ENCODE measurements around the gene ZFC3H1.

Gene ZFC3H1

DNA sequence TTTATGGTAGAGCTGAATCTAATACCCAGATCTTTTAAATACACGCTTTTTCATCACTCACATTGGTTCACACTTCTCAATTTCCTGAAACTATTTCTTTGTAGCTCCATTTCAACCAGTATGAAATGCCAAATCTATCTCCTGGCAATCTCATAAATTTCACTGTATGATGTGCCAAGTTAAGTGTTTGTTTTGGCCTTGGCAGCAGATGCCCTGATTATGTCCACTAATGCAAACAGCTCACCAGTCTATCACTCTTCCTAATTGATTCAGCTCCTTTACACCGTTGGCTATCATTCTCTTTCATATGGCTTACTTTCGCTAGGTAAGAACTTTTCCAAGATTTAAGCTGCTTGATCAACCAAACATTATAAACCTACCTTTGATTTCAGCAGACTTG lies 58.6 kb downstream of the ZFC3H1 start:
- no peak for TF ChIP-seq Cebpa-rat (IDR thresholded peaks at IDR 0.05)
- Histone ChIP-seq H3K4me1 (peaks cover 0 to 5% (median 2%) of the 10 kb centered on the region in 10 experiments; a peak in 9 of 20 replicates), H3K36me3 (peaks cover 40 to 52% (median 45%) of the 10 kb centered on the region in 11 experiments), H3K4me2 (no peak overlapping the region), H3K9me3 (replicated peaks in 1 of 11) (peaks cover 0 to 12% (median 0%) of the 10 kb centered on the region in 11 experiments; a peak in 7 of 22 replicates), H3K9ac (no peak overlapping the region), H4K20me1 (peaks cover 0 to 21% (median 0%) of the 10 kb centered on the region in 11 experiments; a peak in 4 of 22 replicates), H3K27me3 (no peaks in the 10 kb centered on the region), H3K27ac (no peak overlapping the region), H3K4me3 (no peak overlapping the region)

DNA sequence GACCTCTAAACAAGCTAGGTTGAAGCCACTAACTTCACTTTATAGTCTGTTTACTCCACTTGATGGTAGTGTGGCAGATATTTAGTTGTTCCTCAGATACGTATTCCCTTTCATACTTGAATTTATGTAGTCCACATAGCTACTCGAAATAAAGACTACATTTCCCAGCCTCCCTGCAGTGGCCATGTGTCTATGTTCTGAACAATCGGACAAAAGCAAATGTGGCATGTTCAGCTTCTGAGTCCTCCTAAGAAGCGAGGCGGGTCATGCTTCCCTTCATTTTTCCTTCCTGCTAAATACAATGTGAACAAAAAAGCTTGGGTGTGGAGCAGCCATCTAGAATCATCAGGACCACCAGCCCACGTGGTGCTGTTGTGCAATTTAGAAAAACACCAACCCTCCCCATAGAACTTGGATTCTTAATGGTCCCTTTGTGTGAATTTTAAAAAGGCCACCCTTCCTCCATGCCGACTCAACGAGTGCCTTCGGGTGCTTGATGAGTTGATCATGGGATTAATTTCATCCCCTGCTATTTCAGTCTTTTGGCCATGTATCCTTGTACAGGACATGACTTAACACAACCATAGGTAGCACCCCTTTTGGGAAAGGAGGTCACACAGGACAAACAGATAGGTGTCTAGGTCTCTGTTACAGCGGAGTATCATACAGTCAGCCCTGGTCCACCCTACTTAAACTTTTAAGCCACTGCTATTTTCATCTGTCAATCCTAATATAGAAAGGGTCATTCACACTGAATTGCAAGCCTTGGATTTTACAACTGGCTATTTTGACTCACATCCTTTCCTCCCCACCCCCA lies 60.7 kb downstream of the ZFC3H1 start:
- Histone ChIP-seq H3K4me2 (no peak overlapping the region), H3K4me3 (no peak overlapping the region), H3K9me3 (replicated peaks in 1 of 11) (peaks cover 0 to 25% (median 0%) of the 10 kb centered on the region in 11 experiments; a peak in 8 of 22 replicates), H3K36me3 (peaks cover 19 to 32% (median 24%) of the 10 kb centered on the region in 11 experiments), H4K20me1 (peaks cover 0 to 9% (median 0%) of the 10 kb centered on the region in 11 experiments; a peak in 1 of 22 replicates), H3K4me1 (no peaks in the 10 kb centered on the region; a peak in 1 of 20 replicates), H3K27ac (no peak overlapping the region), H3K27me3 (no peaks in the 10 kb centered on the region), H3K9ac (no peak overlapping the region)
- TF ChIP-seq Cebpa-rat (IDR thresholded peaks at IDR 0.05): no peak

DNA sequence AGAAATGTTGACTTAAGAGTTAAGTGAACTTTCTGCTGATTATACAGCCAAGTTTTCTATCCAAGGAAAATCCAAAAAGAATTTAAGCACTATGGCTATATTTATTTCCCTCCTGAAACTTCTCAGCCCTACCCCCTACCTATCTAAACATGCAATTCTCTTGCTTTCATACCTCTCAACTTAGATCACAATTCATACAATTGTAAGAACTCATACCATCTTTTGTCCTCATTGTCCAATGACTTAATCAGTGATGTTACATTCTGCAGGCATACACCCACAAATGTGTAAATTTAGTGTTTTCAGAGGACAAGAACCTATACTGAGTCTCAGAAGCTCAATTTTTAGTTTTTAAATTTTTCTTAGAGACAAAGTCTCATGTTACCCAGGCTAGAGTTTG lies 62.1 kb downstream of the ZFC3H1 start:
- no peak overlapping the region for H3K4me2 ChIP-seq
- peaks cover 0 to 25% (median 0%) of the 10 kb centered on the region in 11 experiments; a peak in 8 of 22 replicates for H3K9me3 ChIP-seq (replicated peaks in 1 of 11)
- peaks cover 5 to 18% (median 10%) of the 10 kb centered on the region in 11 experiments for H3K36me3 ChIP-seq
- no peaks in the 10 kb centered on the region; a peak in 1 of 20 replicates for H3K4me1 ChIP-seq
- no peaks in the 10 kb centered on the region for H4K20me1 ChIP-seq
- TF ChIP-seq Cebpa-rat (IDR thresholded peaks at IDR 0.05): no peak
- no peaks in the 10 kb centered on the region for H3K27me3 ChIP-seq
- no peak overlapping the region for H3K27ac ChIP-seq
- no peak overlapping the region for H3K4me3 ChIP-seq
- no peak overlapping the region for H3K9ac ChIP-seq

DNA sequence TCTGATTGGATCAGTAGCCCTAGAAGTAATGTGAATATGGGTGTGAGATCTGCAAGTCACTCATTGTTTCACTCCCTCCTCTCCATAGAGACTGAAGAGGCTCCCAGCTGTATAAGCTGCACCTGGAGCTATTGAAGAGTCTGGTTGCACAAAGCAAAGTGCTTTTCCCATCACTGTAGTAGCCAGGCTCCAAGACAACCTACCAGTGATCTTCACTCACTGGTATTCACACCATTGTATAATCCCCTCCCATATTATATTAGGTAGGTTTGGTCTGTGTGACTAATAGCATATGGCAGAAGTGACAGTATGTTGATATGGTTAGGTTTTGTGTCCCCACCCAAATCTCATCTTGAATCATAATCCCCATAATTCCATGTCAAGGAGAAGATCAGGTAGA lies 64.4 kb downstream of the ZFC3H1 start:
- Histone ChIP-seq H4K20me1 (no peaks in the 10 kb centered on the region), H3K4me1 (no peaks in the 10 kb centered on the region; a peak in 1 of 20 replicates), H3K27me3 (no peaks in the 10 kb centered on the region), H3K27ac (no peak overlapping the region), H3K4me3 (no peak overlapping the region), H3K9me3 (replicated peaks in 1 of 11) (peaks cover 0 to 25% (median 0%) of the 10 kb centered on the region in 11 experiments; a peak in 8 of 22 replicates), H3K36me3 (no peaks in the 10 kb centered on the region), H3K9ac (no peak overlapping the region), H3K4me2 (no peak overlapping the region)
- no peak for TF ChIP-seq Cebpa-rat (IDR thresholded peaks at IDR 0.05)

DNA sequence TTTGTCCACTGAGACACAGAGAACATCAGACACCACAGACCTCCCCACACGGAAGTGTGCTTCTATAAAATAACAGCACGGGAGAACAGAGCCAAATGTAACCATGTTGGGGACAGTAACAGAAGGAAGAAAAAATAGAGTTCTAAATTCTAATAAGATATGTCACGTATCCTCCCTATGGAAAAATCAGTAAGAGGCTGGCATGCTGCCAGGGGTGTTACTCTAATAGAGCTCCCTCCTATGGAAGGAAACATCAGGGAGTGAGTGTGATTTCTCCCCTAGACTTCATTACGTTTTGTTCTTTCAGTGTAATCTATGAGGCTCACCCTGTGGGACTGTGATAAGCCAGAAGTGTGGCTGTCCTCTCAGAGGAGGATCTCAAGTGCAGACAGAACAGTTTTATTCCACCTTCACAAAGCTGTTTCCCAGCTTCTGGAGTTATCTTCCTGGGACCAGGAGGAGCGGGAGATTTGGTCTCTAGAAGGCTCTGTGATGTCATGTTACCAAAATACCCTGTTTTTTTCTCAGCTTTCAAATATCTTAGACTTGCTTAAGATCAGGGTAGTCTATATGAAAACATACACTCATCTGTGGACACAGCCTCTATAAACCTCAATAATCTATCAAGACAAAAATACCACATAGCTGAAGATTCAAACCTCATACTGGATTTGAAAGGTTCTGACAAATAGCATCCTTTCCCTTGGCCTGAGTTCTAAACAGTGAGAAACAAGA lies 69.3 kb downstream of the ZFC3H1 start:
- H4K20me1 ChIP-seq: no peaks in the 10 kb centered on the region
- peaks cover 0 to 7% (median 0%) of the 10 kb centered on the region in 11 experiments; a peak in 7 of 22 replicates for H3K9me3 ChIP-seq (replicated peaks in 1 of 11)
- TF ChIP-seq Cebpa-rat (IDR thresholded peaks at IDR 0.05): no peak
- H3K9ac ChIP-seq: no peak overlapping the region
- H3K27ac ChIP-seq: no peak overlapping the region
- H3K27me3 ChIP-seq: no peaks in the 10 kb centered on the region
- no peak overlapping the region for H3K4me3 ChIP-seq
- no peak overlapping the region for H3K4me2 ChIP-seq
- H3K36me3 ChIP-seq: no peaks in the 10 kb centered on the region
- peaks cover 0 to 8% (median 0%) of the 10 kb centered on the region in 10 experiments; a peak in 3 of 20 replicates for H3K4me1 ChIP-seq

DNA sequence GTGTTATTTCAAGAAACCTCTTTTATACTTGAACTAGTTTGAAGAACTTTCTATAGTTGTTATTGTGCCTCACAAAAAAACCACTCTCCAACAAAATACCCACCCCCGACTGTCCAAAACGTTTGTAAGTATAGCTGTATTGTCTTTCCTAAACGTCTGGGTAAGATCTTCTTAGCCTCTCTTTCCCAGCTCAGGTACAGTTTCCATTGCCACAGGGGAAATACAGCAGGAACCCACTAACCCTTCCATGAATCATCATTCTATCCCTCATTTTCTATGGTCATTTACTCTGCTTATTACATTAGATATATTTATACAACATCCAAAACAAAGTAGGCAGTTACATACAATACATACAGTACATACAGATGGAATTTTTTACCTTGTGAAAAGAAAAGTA lies 70.8 kb downstream of the ZFC3H1 start:
- no peak overlapping the region for H3K4me2 ChIP-seq
- H3K36me3 ChIP-seq: no peaks in the 10 kb centered on the region
- H3K27ac ChIP-seq: no peak overlapping the region
- H3K27me3 ChIP-seq: no peaks in the 10 kb centered on the region
- TF ChIP-seq Cebpa-rat (IDR thresholded peaks at IDR 0.05): no peak
- peaks cover 0 to 8% (median 0%) of the 10 kb centered on the region in 10 experiments; a peak in 3 of 20 replicates for H3K4me1 ChIP-seq
- no peaks in the 10 kb centered on the region for H3K9me3 ChIP-seq (replicated peaks in 1 of 11)
- no peak overlapping the region for H3K4me3 ChIP-seq
- H4K20me1 ChIP-seq: no peaks in the 10 kb centered on the region
- no peak overlapping the region for H3K9ac ChIP-seq

DNA sequence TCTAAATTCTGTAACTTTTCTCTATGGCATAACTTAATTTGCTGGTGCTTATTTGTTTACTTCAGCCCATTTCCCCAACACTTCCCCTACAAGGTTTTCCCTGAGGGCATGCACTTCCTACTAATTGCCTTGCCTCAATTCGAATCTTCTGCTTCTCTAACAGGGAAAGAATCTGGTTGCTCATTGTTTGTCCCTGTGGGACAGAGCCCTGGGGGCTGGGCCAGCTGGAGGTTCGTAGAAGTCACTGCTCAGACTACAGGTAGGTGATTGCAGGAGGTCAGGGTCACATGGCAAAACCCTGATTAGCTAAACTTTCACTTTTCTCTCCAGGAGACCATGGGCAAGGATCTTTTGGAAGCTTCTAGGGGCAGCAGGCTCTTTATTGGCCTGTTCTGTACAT lies 72.0 kb downstream of the ZFC3H1 start:
- no peaks in the 10 kb centered on the region for H4K20me1 ChIP-seq
- 0 out of 22 replicates have a peak, but pooled peaks cover 0 to 5% (median 0%) of the 10 kb centered on the region in 11 experiments for H3K9me3 ChIP-seq (replicated peaks in 1 of 11)
- H3K27ac ChIP-seq: no peak overlapping the region
- H3K4me1 ChIP-seq: peaks cover 0 to 8% (median 0%) of the 10 kb centered on the region in 10 experiments; a peak in 3 of 20 replicates
- H3K27me3 ChIP-seq: no peaks in the 10 kb centered on the region
- no peak overlapping the region for H3K4me3 ChIP-seq
- no peak overlapping the region for H3K9ac ChIP-seq
- peak overlapping the region in 5 of 11 experiments; percentile 5 to 46 (median 13); a peak in 4 of 22 replicates for H3K4me2 ChIP-seq
- no peaks in the 10 kb centered on the region for H3K36me3 ChIP-seq
- no peak for TF ChIP-seq Cebpa-rat (IDR thresholded peaks at IDR 0.05)

DNA sequence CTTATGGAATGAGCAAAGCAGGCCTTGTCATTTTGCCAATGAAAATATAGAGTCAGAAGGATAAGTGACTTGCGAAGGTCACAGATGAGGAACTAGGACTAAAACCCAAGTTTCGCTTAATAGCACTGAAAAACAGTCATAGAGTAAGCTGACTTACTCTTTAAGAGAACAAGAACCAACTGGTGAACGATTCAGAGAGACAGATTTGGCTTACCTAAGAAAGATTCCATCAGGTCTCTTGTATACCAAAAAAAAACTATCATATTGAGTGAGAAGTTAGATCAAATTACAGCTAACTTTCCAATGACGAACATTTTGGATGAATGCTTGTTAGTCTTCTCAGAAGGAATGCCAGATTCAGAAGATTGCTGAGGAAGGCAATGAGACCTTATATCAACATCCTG lies 74.2 kb downstream of the ZFC3H1 start:
- TF ChIP-seq Cebpa-rat (IDR thresholded peaks at IDR 0.05): no peak
- no peaks in the 10 kb centered on the region for H3K27me3 ChIP-seq
- H3K36me3 ChIP-seq: no peaks in the 10 kb centered on the region
- no peak overlapping the region for H3K4me3 ChIP-seq
- H3K9me3 ChIP-seq (replicated peaks in 1 of 11): 0 out of 22 replicates have a peak, but pooled peaks cover 0 to 5% (median 0%) of the 10 kb centered on the region in 11 experiments
- peaks cover 0 to 8% (median 0%) of the 10 kb centered on the region in 10 experiments; a peak in 3 of 20 replicates for H3K4me1 ChIP-seq
- H3K27ac ChIP-seq: no peak overlapping the region
- no peak overlapping the region for H3K9ac ChIP-seq
- no peak overlapping the region for H3K4me2 ChIP-seq
- H4K20me1 ChIP-seq: no peaks in the 10 kb centered on the region

DNA sequence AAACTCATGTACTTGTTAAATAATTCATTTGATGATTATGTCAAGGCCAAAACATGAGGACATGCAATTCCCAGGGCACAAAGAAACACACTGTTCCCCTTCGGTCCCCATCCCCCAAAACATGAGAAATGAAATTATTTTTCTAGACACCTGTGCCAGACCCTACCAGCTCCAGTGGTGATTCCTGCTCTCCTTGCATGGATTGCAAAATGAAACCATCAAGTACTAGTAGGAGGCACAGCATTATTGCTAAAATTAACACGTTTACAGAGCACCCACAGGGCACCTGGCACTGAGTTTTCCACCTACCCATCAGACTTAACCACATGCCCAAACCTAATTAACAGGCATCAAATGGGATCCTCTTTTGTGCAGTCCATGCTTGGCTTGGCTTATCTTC lies 76.6 kb downstream of the ZFC3H1 start:
- Histone ChIP-seq H3K4me3 (no peak overlapping the region), H3K9me3 (replicated peaks in 1 of 11) (0 out of 22 replicates have a peak, but pooled peaks cover 0 to 5% (median 0%) of the 10 kb centered on the region in 11 experiments), H3K36me3 (no peaks in the 10 kb centered on the region), H3K27me3 (no peaks in the 10 kb centered on the region), H3K4me2 (no peak overlapping the region), H4K20me1 (no peaks in the 10 kb centered on the region), H3K9ac (no peak overlapping the region), H3K27ac (no peak overlapping the region), H3K4me1 (peaks cover 0 to 7% (median 0%) of the 10 kb centered on the region in 10 experiments; a peak in 3 of 20 replicates)
- TF ChIP-seq Cebpa-rat (IDR thresholded peaks at IDR 0.05): no peak

All from BLaER1 treated with 17β-estradiol and CSF1 and Interleukin-3, amounts not matched to agents 10 nM and 100 nM (cell line).